ENCODE measurements around the gene RHOBTB3.

GRCh38 chr5:95718738-95719137 is 12.4 kb upstream of the RHOBTB3 start:
- TF ChIP-seq POLR2A (IDR thresholded peaks at IDR 0.05) (no peak), CTCF (IDR thresholded peaks at IDR 0.05) (no peak)
